Urothelium cell line (cell line): Measurements from ENCODE around the gene MSGN1.

Experiments
- DNase-seq: peaks from one replicate; pipeline ENCODE4 v3.0.0; 2011; ENCODE audit warnings: low spot score, mixed read lengths
- FAIRE-seq: peaks from 2 replicates; lab custom pipeline; 2011; peaks lifted over from hg19 to GRCh38; lab: Jason Lieb, UNC

The MSGN1 gene

DNA sequence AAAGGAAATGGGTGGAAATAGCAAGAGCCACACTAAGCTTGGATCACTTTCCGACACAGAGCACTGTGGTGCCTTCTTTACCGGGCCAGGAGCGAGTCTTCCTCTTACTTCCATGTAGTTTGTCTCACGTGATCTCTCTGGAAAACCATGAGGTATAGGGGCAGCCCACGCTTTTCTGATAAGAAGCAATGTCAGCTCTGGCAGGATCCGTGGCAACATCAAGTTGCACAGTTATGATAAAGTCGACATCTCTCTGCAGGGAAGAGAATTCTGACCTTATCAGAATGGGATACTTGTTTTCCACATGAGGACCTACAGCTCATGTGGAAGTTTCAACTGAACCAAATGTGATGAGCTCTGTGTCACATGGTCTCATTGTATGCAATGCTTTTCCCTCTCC lies 29.5 kb downstream of the MSGN1 start:
- no peak for FAIRE-seq

DNA sequence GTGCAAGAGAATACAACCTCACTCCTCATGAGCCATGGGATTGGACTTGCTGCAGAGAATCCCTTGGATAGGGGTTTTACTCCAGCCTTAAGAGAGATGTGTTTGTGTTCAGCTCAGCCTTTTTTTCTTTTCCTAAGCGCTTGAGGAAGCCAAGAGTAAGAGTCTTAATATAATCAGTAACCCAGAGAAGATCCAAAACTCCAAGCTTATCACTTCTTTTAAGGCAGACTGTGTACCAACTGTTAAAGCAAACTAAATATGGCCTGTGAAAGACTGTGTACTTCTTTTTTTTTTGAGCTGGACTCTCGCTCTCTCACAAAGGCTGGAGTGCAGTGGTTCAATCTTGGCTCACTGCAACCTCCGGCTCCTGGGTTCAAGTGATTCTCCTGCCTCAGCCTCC lies 30.4 kb downstream of the MSGN1 start:
- FAIRE-seq (no peak), DNase-seq (no peak)

More for the DNA sequence above, 29.5 kb downstream of the MSGN1 start:
- no peak for DNase-seq

DNA sequence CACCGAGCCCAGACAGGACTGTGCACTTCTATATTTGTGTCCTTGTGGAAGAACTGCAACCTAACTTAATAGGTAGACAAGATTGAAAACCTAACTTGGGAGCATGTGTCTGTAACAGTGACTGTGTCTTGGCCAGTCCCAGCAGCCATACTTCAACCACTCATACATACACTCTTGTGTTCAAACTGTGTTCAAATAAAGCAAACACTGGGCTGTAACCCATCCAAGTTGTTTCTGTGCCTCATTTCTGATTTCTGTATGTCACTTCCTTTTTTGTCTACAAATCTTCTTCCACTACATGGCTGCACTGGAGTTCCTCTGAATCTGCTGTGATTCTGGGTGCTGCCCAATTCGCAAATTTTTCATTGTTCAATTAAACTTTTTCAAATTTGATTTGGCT lies 31.0 kb downstream of the MSGN1 start:
- DNase-seq (no peak), FAIRE-seq (no peak)

DNA sequence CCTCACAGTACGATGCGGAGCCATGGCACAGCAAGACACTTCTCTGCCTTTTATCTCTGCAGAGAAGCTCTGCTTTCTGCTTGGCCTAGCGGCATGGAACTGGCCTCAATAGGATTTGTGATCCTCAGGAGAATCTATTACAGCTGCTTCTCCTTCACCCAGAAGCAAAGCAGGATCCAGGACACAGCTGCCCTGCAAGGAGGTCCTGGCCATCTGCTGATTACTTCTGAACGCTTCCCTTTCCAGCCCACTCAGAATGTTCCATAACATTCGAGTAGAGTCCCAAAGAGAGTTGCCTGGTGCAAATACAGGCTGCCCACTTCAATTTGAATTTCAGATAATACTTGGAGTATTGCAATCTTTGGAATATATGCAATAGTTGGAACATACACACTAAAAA lies 33.0 kb downstream of the MSGN1 start:
- FAIRE-seq (no peak), DNase-seq (no peak)

DNA sequence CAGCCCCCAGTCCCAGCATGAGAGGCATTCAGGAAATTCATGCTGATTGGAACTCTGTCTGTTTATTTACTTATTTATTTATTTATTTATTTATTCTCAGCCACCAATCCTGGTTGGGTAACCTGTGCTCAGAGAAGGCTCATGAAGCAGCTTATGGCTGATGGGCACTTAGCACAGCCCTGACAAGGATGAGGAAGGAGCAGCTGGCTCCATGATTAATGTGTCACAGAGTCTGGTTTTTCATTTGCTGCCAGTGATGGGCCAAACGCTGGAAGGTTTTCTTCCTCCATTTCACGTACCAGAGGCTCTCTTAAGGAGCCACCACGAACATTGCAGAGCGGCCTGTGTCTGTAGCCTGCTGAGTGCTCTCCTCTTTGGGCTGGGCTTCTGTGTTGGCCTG lies 33.9 kb downstream of the MSGN1 start:
- no peak for FAIRE-seq
- no peak for DNase-seq

DNA sequence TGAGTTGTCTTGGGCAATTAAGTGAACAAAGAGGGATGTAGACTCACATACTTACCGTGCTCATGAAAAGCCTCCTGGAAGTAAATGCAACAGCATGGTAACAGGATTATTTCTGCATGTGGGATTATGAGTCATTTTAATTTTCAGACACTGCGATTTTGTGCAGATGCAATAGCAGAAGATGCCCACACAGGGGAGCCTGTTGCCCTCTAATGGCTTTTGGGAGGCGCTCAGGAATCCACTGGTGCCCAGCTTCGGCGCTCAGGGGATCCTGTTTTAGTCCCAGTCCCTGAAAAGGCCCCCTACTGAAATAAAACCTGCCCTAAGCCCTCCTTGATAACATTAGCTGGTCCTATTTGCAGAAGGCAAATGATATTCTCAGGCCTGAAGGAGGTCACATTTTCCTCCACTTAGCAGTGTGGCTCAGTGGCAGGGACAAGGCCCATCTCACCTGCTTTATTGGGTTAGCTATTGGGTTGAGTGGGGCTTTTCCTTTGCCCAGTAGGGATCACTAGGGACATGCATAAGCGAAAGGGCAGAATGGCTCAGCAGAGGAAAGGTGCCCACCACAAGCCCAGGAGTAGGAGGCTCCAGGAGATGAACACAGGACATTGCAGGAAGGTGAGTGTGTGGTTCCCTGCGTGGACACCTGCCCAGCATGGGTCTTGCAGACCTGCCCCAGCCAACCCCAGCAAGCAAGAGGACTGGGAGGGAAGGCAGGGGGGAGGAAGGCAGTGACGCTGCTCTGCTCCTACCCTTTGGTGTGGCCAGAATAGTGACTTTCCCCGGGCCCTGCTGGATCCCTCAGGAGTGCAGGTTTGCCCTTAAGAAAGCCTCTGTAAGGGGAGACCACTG lies 35.7 kb downstream of the MSGN1 start:
- DNase-seq: peak; percentile 82
- no peak for FAIRE-seq

DNA sequence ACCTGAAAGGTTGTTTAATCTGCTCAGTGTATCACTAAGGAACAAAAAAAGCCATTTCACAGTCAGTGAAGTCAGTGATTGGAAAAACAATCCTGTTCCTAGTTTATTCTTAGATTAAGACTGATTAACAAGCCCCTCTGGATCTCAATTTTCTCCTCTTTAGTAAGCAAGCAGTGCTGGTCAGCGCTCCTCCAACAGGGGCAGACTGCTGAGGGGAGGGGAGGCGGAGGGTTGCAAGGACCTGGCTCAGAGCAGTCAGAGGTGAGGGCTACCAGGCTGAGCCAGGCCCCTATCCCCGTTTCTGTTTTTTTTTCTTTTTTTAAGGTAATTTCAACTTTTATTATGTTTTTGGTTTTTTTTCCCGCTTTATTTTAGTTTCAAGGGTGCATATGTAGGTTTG lies 37.5 kb downstream of the MSGN1 start:
- DNase-seq: no peak
- no peak for FAIRE-seq

DNA sequence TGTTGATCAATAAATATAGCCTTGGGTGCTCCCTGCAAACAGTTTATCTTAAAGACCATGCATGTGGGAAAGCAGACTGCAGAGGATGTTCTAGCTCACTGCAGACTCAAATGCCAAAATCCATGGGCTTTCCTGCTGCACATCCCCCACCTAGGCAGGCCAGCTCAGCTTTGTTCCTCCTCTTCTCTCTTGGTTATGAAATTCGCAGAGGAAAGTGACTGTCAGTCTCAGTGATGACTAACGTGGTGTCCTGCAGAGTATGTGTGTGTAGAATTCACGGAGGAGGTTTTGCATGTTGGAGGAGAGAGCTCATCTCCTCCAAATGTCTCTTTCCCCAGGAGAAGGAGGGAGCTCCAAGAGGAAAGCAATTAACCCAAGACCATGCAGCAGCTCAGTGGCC lies 40.8 kb downstream of the MSGN1 start:
- FAIRE-seq (peak; percentile 76), DNase-seq (peak; percentile 22)

DNA sequence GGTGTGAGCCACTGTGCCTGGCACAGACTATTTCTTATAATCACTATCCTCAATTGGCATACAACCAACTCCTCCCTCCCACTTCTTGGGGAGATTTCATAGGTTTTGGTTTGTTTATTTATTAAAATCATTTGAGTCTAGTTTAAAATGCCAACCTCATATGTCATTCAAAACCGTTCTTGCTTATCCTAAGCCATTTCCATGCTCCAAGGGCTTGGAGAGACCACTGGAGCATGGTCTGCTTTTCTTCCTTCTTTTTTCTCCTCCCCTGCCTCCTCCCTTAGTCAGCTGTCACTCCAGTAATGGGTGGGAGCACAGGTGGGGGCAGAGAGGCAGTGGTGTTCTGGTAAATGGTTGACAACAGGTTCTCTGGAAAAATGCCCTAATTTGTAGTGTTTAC lies 41.8 kb downstream of the MSGN1 start:
- FAIRE-seq (no peak), DNase-seq (no peak)

DNA sequence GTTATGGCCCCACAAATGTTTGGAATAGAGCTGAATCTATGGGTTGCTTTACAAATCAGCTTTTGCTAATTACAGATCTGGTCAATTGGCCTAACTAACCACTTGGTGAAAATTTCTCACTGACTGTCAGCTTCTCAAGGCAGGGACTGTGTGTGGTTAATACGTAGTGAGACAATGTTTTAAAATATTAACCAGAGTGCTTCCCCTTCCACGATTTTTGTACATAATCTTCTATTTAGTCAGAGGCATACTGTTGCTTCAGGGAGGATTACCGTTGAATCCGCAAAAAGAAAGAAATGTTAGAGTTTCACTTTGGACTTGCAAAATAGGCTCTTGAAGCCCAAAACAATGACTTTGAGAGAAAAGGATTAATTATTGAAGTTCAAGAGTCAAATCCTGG lies 47.3 kb downstream of the MSGN1 start:
- FAIRE-seq: no peak
- DNase-seq: no peak

DNA sequence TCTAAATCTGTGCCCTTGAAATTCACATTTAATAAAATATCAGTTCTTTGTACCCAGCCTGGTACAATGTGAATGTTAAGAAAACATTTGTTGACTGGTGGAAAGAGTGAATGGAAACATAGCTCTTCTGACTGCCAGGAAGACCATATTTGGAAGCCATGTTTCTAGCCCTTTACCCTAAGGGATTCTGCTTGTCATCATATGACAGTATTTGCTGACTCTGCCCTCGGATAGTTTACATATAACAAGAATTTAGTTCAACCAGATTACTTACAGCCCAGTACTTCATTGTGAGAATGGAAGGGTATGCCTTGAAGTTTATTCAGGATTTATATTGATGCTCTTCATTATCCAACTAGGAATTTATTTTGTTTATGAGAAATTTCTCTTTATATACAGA lies 48.4 kb downstream of the MSGN1 start:
- no peak for FAIRE-seq
- no peak for DNase-seq

DNA sequence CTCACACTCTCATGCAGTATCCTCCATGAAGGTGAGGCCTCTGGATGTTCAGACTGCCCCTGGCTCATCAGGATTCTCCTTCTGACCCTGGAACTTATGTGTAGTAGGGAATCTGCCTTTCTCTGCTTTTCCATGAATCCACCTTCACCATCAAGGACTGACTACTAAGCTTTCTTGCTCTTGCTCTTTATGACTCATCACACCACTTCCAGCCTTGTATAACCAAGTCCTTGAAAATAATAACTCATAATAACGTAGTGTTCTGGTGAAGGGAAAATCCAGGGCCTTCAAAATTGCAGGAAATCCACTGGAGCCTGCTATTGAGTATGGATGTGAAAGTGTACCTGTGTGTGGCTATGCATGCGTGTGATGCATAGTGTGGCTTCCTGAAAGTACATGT lies 50.9 kb downstream of the MSGN1 start:
- DNase-seq: no peak
- peak; percentile 80 for FAIRE-seq
